ENCODE measurements around the gene STK32C. TPM values are rescaled to one million over a fixed set of nuclear protein-coding genes. Genes with fewer than 3 reads are reported as not detected.

Gene STK32C
- polyA plus RNA-seq, 1 donor from 2014 or later: 23.2 TPM

DNA sequence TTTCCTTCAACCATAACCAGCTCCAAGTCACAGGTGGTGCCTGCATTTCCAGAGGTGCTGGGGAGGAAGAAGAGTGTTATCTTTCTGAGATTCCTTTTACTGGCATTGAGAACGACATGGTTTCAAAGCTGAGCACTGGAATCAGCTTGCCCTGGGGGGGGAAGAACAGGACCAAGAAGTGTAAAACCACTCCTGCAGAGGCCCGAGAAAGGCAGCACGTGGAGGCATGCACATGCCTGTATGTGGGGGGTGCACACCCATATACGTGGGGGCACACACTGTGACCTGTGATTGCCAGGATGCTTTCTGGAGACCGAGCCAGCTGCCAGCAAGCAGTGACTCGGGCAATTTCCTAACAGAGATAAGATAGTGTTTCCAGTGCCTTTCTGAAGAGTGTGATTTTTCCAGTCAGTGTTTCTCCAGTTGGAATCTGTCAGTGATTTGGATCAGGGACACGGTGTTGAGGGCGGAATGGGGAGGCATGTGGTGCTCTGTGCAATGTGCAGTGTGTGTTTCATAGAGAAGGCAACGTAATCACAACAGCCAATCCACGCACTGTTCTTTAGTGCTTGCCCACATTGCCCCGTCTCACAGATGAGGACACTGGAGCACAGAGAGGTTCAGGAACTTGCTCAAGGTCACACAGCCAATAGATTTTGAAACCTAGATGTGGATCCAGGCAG, 28.5 kb upstream of the STK32C start:
- Histone ChIP-seq H3K36me3 (ENCODE audit: insufficient read depth, low read length) (no peaks in the 10 kb centered on the region), H3K9ac (ENCODE audit: low read length) (no peak overlapping the region), H3K27me3 (ENCODE audit: insufficient read depth, low read depth, low read length) (no peaks in the 10 kb centered on the region), H2AFZ (ENCODE audit: low read depth, low read length) (no peak overlapping the region), H3K4me3 (ENCODE audit: low read length) (no peak overlapping the region), H3K9me3 (ENCODE audit: low read length) (no peaks in the 10 kb centered on the region), H3K4me2 (ENCODE audit: low read length) (no peak overlapping the region), H3K27ac (ENCODE audit: low read length) (no peak overlapping the region), H3F3A (ENCODE audit: insufficient read depth, low read length, poor library complexity, severe bottlenecking) (no peaks in the 10 kb centered on the region), H3K9me2 (ENCODE audit: insufficient read depth, low read length) (no peaks in the 10 kb centered on the region), H3K79me2 (replicated peaks; ENCODE audit: insufficient read depth, low read length) (peaks cover 8% of the 10 kb centered on the region), H4K20me1 (ENCODE audit: insufficient read depth) (no peaks in the 10 kb centered on the region)
- TF ChIP-seq TAF1 (IDR thresholded peaks at IDR 0.05; ENCODE audit: low read depth) (no peak), EZH2 (IDR thresholded peaks at IDR 0.05; ENCODE audit: borderline replicate concordance, insufficient read depth, low read length, poor library complexity, severe bottlenecking) (no peak)

GRCh38 chr10:132335189-132336063, 27.7 kb upstream of the STK32C start:
- Histone ChIP-seq H3K79me2 (replicated peaks; ENCODE audit: insufficient read depth, low read length) (peaks cover 15% of the 10 kb centered on the region), H3K9ac (ENCODE audit: low read length) (no peak overlapping the region), H3K27me3 (ENCODE audit: insufficient read depth, low read depth, low read length) (no peaks in the 10 kb centered on the region), H3K9me2 (ENCODE audit: insufficient read depth, low read length) (no peaks in the 10 kb centered on the region), H3K4me2 (ENCODE audit: low read length) (no peak overlapping the region), H2AFZ (ENCODE audit: low read depth, low read length) (no peak overlapping the region), H3K4me3 (ENCODE audit: low read length) (no peak overlapping the region), H3K27ac (ENCODE audit: low read length) (no peak overlapping the region), H4K20me1 (ENCODE audit: insufficient read depth) (no peaks in the 10 kb centered on the region), H3K36me3 (ENCODE audit: insufficient read depth, low read length) (no peaks in the 10 kb centered on the region), H3F3A (ENCODE audit: insufficient read depth, low read length, poor library complexity, severe bottlenecking) (no peaks in the 10 kb centered on the region), H3K9me3 (ENCODE audit: low read length) (no peaks in the 10 kb centered on the region)
- TF ChIP-seq MXI1 (conservative IDR thresholded peaks at IDR 0.05; ENCODE audit: poor library complexity, severe bottlenecking) (no peak), POLR2AphosphoS5 (IDR thresholded peaks at IDR 0.05) (no peak), RAD21 (conservative IDR thresholded peaks at IDR 0.05) (no peak), EP300 (conservative IDR thresholded peaks at IDR 0.05; ENCODE audit: poor library complexity, severe bottlenecking) (no peak), CTCF (IDR thresholded peaks at IDR 0.05; ENCODE audit: poor library complexity, severe bottlenecking) (no peak), REST (IDR thresholded peaks at IDR 0.05; ENCODE audit: borderline replicate concordance) (no peak)

Data from neural cell (in vitro differentiated cells).